Activated B cell treated with CpG ODN at 0.5 μM for 24 hours (primary cell): Measurements from ENCODE around the gene METTL16. TPM values are rescaled to one million over a fixed set of nuclear protein-coding genes. Genes with fewer than 3 reads are reported as not detected.

ENCODE experiments used
- ATAC-seq: fragments of 200-7000 bp; cut with Tn5 transposase; one replicate; pipeline ENCODE4 v1.10.0; 2021; ENCODE audit warnings: low read depth, mild to moderate bottlenecking, moderate library complexity
- CTCF ChIA-PET: fragments of 350-600 bp; sonication (Branson Sonifier 250); formaldehyde crosslinking; loops from one replicate; lab custom pipeline; 2021; ENCODE audit warnings: antibody characterized with exemption; lab: Charles Lee
- POLR2A ChIA-PET: fragments of 350-600 bp; sonication (Branson Sonifier 250); formaldehyde crosslinking; loops from one replicate; lab custom pipeline; 2021; ENCODE audit warnings: antibody characterized with exemption; lab: Charles Lee
- DNase-seq: peaks from one replicate; pipeline ENCODE4 v3.0.0; 2022
- H3K27ac Mint-ChIP-seq: one replicate; pipeline ENCODE4 v1.8.0; 2020; ENCODE audit warnings: mixed read lengths
- H3K27me3 Mint-ChIP-seq: one replicate; pipeline ENCODE4 v1.8.0; 2021; ENCODE audit warnings: mixed read lengths
- H3K36me3 Mint-ChIP-seq: one replicate; pipeline ENCODE4 v1.8.0; 2021; ENCODE audit warnings: low read depth, mixed read lengths
- H3K4me1 Mint-ChIP-seq: one replicate; pipeline ENCODE4 v1.8.0; 2021; ENCODE audit warnings: mixed read lengths
- H3K4me3 Mint-ChIP-seq: one replicate; pipeline ENCODE4 v1.8.0; 2020; ENCODE audit warnings: mild to moderate bottlenecking, mixed read lengths
- H3K9me3 Mint-ChIP-seq: one replicate; pipeline ENCODE4 v1.8.0; 2020; ENCODE audit warnings: mixed read lengths
- intact Hi-C: fragments of 100-400 bp; cut with micrococcal nuclease; formaldehyde crosslinking; loops from one replicate; pipeline ENCODE4 v1.15.1; 2024
- total RNA-seq: library from RNA; stranded (reverse); gene quantifications from 2 replicates; pipeline ENCODE4 v1.2.3, GENCODE V29; 2022
- TF ChIP-seq, protein P1 (sequence below): fragments of 200-600 bp; IDR thresholded peaks from one replicate; pipeline ENCODE4 v1.8.0; 2022; ENCODE audit warnings: antibody characterized with exemption, mild to moderate bottlenecking

METTL16 gene
- total RNA-seq, 1 donor from 2014 or later = 57.2 TPM

DNA sequence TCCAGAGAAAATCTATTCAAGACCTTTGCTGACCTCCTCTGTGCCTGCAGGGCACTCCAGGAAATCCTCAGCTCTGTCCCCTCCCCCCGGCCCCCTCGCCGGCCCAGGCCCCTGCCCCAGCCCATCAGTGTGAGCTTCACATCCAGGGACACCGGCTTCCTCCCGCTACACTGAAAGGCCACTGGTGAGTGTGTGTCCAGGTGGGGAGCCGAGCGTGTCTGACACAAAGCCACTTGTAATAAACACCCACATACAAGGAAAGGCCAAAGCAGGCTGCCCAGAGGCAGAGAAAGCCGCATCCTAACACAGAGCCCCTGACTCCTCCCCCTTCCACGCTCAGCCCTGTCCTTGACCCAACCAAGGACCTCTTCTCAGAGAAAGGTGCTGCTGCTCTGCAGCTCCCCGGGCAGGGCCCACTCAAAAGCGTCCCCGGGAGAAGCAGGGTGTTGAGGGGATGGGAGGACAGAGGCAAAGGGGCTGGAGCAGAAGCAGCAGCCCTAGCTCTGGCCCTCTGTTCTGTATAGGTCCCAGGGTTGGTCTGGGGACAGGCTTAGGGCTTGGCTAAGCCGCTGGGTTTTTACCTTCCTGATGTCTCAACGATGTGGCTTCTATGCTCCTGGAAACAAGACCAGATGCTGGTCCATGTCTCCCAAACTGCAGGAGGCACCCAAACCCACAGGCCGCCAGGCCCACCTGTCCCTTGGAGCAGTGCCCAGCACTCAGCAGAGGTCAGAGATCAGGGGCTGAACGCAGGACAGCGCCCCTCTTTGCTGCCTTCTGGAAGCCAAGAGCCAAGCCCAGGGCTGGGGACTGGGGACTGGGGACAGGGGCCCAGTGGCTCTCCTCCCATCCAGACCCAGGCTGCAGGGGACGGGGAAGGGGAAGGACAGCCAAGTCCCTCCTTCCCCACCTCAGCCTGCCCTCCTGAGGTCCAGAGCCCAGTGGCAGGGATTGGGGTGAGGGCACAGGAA lies 126.2 kb downstream of the METTL16 start:
- H3K27me3 Mint-ChIP-seq = no peaks in the 10 kb centered on the region
- H3K4me1 Mint-ChIP-seq = peaks cover 6% of the 10 kb centered on the region
- intact Hi-C loops = no loop called here
- no peak overlapping the region for H3K4me3 Mint-ChIP-seq
- DNase-seq = no peak
- POLR2A ChIA-PET = interaction anchor here (1.2 kb wide), 1 partner anchor 81 kb away, joined by 3 read pairs; no protein-coding TSS in a partner anchor
- ATAC-seq = no peak
- H3K9me3 Mint-ChIP-seq = no peaks in the 10 kb centered on the region
- CTCF ChIA-PET = interaction anchor here (9.3 kb wide), 1 partner anchor 30 kb away, joined by 520 read pairs; no protein-coding TSS in a partner anchor
- no peak overlapping the region for H3K27ac Mint-ChIP-seq
- TF ChIP-seq, protein P1, sequence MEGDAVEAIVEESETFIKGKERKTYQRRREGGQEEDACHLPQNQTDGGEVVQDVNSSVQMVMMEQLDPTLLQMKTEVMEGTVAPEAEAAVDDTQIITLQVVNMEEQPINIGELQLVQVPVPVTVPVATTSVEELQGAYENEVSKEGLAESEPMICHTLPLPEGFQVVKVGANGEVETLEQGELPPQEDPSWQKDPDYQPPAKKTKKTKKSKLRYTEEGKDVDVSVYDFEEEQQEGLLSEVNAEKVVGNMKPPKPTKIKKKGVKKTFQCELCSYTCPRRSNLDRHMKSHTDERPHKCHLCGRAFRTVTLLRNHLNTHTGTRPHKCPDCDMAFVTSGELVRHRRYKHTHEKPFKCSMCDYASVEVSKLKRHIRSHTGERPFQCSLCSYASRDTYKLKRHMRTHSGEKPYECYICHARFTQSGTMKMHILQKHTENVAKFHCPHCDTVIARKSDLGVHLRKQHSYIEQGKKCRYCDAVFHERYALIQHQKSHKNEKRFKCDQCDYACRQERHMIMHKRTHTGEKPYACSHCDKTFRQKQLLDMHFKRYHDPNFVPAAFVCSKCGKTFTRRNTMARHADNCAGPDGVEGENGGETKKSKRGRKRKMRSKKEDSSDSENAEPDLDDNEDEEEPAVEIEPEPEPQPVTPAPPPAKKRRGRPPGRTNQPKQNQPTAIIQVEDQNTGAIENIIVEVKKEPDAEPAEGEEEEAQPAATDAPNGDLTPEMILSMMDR = no peak
- peaks cover 34% of the 10 kb centered on the region for H3K36me3 Mint-ChIP-seq

DNA sequence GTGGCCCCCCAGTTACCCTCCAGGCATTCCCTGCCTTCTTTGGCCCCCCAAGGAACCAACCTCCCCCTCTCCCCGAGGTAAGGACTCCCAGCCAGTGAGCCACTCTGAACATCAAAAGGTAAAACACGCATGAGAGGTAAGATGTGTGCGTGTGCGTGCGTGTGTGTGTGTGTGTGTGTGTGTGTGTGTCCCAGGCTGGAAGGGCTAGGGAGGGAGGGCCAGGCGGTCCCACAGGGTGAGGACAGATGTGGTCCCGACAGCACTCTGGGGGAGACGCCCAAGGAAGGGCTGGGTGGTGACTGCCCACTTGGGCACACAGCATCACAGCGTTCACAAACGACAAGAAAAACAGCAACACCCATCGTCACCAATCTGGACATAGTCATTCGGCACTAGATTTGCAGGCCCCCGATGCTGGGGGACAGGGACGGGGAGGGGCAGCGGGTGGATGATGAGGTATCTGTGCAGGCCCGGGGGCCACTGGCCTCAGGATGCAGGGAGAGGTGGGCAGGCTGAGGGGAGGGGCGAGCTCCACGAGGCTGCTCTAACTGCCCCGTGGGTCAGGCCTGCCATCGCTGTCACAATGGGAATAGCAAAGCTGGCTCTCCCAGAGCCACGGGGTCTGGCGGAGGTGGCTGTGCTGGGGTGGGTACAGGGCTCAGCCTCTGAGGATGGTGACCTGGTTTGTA lies 127.1 kb downstream of the METTL16 start:
- intact Hi-C loops = no loop called here
- no peaks in the 10 kb centered on the region for H3K4me1 Mint-ChIP-seq
- no peak overlapping the region for H3K27ac Mint-ChIP-seq
- TF ChIP-seq, protein P1 = no peak
- POLR2A ChIA-PET = no interaction called here
- DNase-seq = no peak
- H3K27me3 Mint-ChIP-seq = no peaks in the 10 kb centered on the region
- H3K36me3 Mint-ChIP-seq = peaks cover 37% of the 10 kb centered on the region
- H3K9me3 Mint-ChIP-seq = no peaks in the 10 kb centered on the region
- no peak for ATAC-seq
- CTCF ChIA-PET = interaction anchor here (3.9 to 9.3 kb wide), 2 partner anchors 16 to 31 kb away, joined by 45 to 520 read pairs; partner anchors contain the start of gene MNT
- no peak overlapping the region for H3K4me3 Mint-ChIP-seq

DNA sequence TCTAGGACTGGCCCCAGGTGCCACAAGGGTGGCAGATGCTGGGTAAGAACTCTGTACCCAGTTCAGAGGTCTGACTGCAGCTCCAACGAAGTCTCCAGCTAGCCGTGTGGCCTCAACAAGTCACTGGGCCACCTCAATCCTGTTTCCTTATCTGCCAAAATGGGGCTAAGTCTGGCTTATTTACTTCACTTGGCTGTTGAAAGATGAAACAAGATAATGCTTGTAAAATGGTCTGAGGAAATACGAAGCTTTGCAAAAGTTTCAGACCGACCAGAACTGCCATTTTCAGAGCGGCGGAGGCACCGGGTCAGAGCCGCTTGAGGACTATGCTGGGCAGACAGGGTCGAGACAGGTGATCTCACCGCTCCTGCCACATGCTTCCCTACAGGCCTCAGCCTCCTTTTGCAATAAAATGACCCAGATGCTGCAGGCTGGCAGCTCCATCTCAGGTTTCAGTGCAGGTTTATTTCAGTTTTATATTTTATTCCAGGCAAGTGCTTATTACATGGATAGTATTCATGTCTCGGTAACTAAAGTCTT lies 128.0 kb downstream of the METTL16 start:
- H3K27me3 Mint-ChIP-seq = no peaks in the 10 kb centered on the region
- no peak for ATAC-seq

DNA sequence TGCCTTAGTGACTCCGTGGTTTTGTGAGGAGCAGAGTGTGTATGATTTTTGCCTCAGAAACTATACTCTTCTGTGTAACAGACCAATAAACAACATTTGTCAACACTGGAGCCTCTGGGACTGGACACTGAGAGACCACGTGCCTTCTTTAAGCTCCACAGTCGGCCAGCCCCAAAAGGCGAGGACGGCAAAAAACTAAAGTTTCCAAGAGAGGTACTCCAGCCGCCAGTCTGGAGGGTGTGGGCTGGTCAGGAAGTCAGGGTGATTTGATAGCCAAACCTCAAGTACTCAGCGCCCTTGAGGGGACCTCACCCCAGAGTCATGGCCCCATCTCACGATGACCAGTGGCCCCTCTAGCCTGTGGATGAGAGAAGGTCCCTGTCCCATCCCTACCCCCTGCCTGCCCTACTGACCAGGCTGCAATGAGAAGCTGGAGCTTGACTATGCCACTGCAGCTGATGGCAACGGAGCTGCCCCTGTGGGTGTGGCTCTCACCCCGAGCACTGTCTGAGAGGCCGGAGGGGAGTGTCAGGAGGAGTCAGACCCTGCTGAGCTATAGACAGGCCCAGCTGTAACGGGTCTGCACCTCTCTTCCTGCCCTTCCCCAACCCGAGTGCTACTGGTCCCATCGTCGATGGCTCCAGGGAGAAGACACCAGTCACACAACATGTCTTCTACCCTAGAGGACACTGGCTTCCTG lies 130.6 kb downstream of the METTL16 start:
- CTCF ChIA-PET = interaction anchor here (1.1 to 9.3 kb wide), 7 partner anchors 10 to 634 kb away, joined by 3 to 520 read pairs (median 17); partner anchors contain the start of gene MNT
- Mint-ChIP-seq H3K4me3 (no peak overlapping the region), H3K36me3 (peaks cover 34% of the 10 kb centered on the region), H3K4me1 (no peaks in the 10 kb centered on the region), H3K27me3 (no peaks in the 10 kb centered on the region), H3K9me3 (no peaks in the 10 kb centered on the region), H3K27ac (no peak overlapping the region)
- intact Hi-C loops = no loop called here
- DNase-seq = no peak
- POLR2A ChIA-PET = interaction anchor here (0.9 to 1.7 kb wide), 2 partner anchors 35 kb away, joined by 3 to 29 read pairs; no protein-coding TSS in a partner anchor
- ATAC-seq = no peak
- TF ChIP-seq, protein P1 = no peak

More for the DNA sequence above, 128.0 kb downstream of the METTL16 start:
- H3K9me3 Mint-ChIP-seq = no peaks in the 10 kb centered on the region
- intact Hi-C loops = loop anchor here (2.0 kb wide), 2 partner anchors 291 to 629 kb away; no protein-coding TSS in a partner anchor
- TF ChIP-seq, protein P1 = no peak
- peaks cover 39% of the 10 kb centered on the region for H3K36me3 Mint-ChIP-seq
- ChIA-PET CTCF (interaction anchor here (1.4 to 9.3 kb wide), 6 partner anchors 9 to 291 kb away, joined by 3 to 520 read pairs (median 28); partner anchors contain the start of gene MNT), POLR2A (interaction anchor here (0.8 to 2.0 kb wide), 3 partner anchors 9 to 18 kb away, joined by 4 to 18 read pairs (median 14); partner anchors contain the start of gene MNT)
- no peaks in the 10 kb centered on the region for H3K4me1 Mint-ChIP-seq
- DNase-seq = no peak
- no peak overlapping the region for H3K27ac Mint-ChIP-seq
- no peak overlapping the region for H3K4me3 Mint-ChIP-seq
